Endothelial cell (in vitro differentiated cells): ENCODE measurements around the gene ADGRG3. TPM values are rescaled to one million over a fixed set of nuclear protein-coding genes. Genes with fewer than 3 reads are reported as not detected.

Experiments
- DNase-seq: peaks from one replicate; pipeline ENCODE4 v3.0.0; 2021; ENCODE audit warnings: low spot score
- H3K27ac Mint-ChIP-seq: one replicate; pipeline ENCODE4 v1.8.0; 2021; ENCODE audit warnings: mixed read lengths, inconsistent platforms; ENCODE audit not compliant: unreplicated experiment
- H3K27me3 Mint-ChIP-seq: one replicate; pipeline ENCODE4 v1.8.0; 2021; ENCODE audit warnings: mild to moderate bottlenecking, moderate library complexity, mixed read lengths, inconsistent platforms; ENCODE audit not compliant: unreplicated experiment
- H3K36me3 Mint-ChIP-seq: one replicate; pipeline ENCODE4 v1.8.0; 2021; ENCODE audit warnings: mild to moderate bottlenecking, low read depth, mixed read lengths, inconsistent platforms; ENCODE audit not compliant: unreplicated experiment
- H3K4me1 Mint-ChIP-seq: one replicate; pipeline ENCODE4 v1.8.0; 2021; ENCODE audit warnings: mild to moderate bottlenecking, mixed read lengths, inconsistent platforms; ENCODE audit not compliant: unreplicated experiment
- H3K4me3 Mint-ChIP-seq: one replicate; pipeline ENCODE4 v1.8.0; 2021; ENCODE audit warnings: mild to moderate bottlenecking, mixed read lengths, inconsistent platforms; ENCODE audit not compliant: unreplicated experiment
- H3K9me3 Mint-ChIP-seq: one replicate; pipeline ENCODE4 v1.8.0; 2021; ENCODE audit warnings: mixed read lengths, inconsistent platforms; ENCODE audit not compliant: unreplicated experiment
- total RNA-seq: library from RNA; stranded (reverse); fragmentation: NEBNext Ultra II Directional; extraction: Animal tissue kit (Norgen Biotek cat#: 25700); gene quantifications from one replicate; pipeline ENCODE4 v1.2.1, GENCODE V29; 2021; ENCODE audit not compliant: unreplicated experiment
- TF ChIP-seq, protein P1 (sequence below): fragments of 200-600 bp; sonication (generic); IDR thresholded peaks from one replicate; pipeline ENCODE4 v1.5.0; 2021; ENCODE audit warnings: antibody characterized with exemption; ENCODE audit not compliant: unreplicated experiment

ADGRG3 gene
- total RNA-seq, 1 donor from 2014 or later, result 0.31 TPM

- H3K9me3 Mint-ChIP-seq, result no peaks in the 10 kb centered on the region
- H3K4me3 Mint-ChIP-seq, result no peak overlapping the region
- H3K4me1 Mint-ChIP-seq, result peaks cover 20% of the 10 kb centered on the region
- H3K36me3 Mint-ChIP-seq, result no peaks in the 10 kb centered on the region
- no peak overlapping the region for H3K27ac Mint-ChIP-seq
- peaks cover 12% of the 10 kb centered on the region for H3K27me3 Mint-ChIP-seq
- DNase-seq, result no peak
- TF ChIP-seq, protein P1, sequence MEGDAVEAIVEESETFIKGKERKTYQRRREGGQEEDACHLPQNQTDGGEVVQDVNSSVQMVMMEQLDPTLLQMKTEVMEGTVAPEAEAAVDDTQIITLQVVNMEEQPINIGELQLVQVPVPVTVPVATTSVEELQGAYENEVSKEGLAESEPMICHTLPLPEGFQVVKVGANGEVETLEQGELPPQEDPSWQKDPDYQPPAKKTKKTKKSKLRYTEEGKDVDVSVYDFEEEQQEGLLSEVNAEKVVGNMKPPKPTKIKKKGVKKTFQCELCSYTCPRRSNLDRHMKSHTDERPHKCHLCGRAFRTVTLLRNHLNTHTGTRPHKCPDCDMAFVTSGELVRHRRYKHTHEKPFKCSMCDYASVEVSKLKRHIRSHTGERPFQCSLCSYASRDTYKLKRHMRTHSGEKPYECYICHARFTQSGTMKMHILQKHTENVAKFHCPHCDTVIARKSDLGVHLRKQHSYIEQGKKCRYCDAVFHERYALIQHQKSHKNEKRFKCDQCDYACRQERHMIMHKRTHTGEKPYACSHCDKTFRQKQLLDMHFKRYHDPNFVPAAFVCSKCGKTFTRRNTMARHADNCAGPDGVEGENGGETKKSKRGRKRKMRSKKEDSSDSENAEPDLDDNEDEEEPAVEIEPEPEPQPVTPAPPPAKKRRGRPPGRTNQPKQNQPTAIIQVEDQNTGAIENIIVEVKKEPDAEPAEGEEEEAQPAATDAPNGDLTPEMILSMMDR, result no peak
Measured at GRCh38 chr16:57732037-57732436, 63.9 kb downstream of the ADGRG3 start.

GRCh38 chr16:57732714-57733113 is 64.6 kb downstream of the ADGRG3 start:
- H3K27me3 Mint-ChIP-seq, result peaks cover 14% of the 10 kb centered on the region
- TF ChIP-seq, protein P1, result no peak
- no peak overlapping the region for H3K4me3 Mint-ChIP-seq
- peaks cover 20% of the 10 kb centered on the region for H3K4me1 Mint-ChIP-seq
- H3K36me3 Mint-ChIP-seq, result no peaks in the 10 kb centered on the region
- H3K27ac Mint-ChIP-seq, result no peak overlapping the region
- DNase-seq, result no peak
- H3K9me3 Mint-ChIP-seq, result no peaks in the 10 kb centered on the region

DNA sequence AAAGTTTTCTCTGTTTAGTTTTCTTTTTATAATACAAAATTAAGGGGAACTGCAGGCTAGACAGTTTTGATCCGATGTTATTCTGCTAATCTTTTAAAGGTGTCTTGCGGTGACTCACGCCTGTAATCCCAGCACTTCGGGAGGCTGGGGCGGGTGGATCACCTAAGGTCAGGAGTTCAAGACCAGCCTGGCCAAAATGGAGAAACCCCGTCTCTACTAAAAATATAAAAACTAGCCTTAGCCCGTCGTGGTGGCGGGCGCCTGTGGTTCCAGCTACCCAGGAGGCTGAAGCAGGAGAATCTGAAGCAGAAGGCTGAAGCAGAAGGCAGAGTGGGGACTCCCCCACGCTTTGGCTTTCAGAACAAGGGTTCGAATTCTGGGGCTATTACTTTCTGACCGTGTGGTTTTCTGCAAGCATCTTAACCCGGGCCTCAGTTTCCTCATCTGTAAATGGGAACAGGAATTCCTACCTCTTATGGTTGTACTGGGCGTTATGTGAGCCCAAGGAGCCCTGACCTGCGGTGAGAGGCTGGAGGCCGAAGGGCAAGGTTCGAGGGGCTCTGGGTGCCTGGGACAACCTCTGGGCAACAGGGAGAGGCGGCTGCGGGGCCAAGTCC is 66.3 kb downstream of the ADGRG3 start:
- Mint-ChIP-seq H3K4me1 (peaks cover 20% of the 10 kb centered on the region), H3K27ac (peak overlapping the region; percentile 99), H3K9me3 (no peaks in the 10 kb centered on the region), H3K27me3 (peaks cover 14% of the 10 kb centered on the region), H3K36me3 (no peaks in the 10 kb centered on the region), H3K4me3 (peak overlapping the region; percentile 98)
- TF ChIP-seq, protein P1, result no peak
- no peak for DNase-seq

- TF ChIP-seq, protein P1, result no peak
- peaks cover 14% of the 10 kb centered on the region for H3K27me3 Mint-ChIP-seq
- peak overlapping the region; percentile 98 for H3K4me3 Mint-ChIP-seq
- H3K27ac Mint-ChIP-seq, result peak overlapping the region; percentile 99
- H3K36me3 Mint-ChIP-seq, result no peaks in the 10 kb centered on the region
- no peaks in the 10 kb centered on the region for H3K9me3 Mint-ChIP-seq
- H3K4me1 Mint-ChIP-seq, result peaks cover 20% of the 10 kb centered on the region
- peak; percentile 97 for DNase-seq
Measured at GRCh38 chr16:57734925-57735754, 67.0 kb downstream of the ADGRG3 start.
